Stimulated activated CD4-positive, alpha-beta T cell treated with anti-CD3 and anti-CD28 coated beads, Interleukin-1b, Interleukin-23, amount 100 ng/mL, for 48 hours (primary cell): ENCODE data around the gene METAP1D.
A peak's percentile ranks its signal among the peaks of the same experiment; 100 is the strongest.

Experiments used
- DNase-seq: peaks from one replicate; pipeline ENCODE4 v3.0.0-alpha.2; 2020

METAP1D gene

DNA sequence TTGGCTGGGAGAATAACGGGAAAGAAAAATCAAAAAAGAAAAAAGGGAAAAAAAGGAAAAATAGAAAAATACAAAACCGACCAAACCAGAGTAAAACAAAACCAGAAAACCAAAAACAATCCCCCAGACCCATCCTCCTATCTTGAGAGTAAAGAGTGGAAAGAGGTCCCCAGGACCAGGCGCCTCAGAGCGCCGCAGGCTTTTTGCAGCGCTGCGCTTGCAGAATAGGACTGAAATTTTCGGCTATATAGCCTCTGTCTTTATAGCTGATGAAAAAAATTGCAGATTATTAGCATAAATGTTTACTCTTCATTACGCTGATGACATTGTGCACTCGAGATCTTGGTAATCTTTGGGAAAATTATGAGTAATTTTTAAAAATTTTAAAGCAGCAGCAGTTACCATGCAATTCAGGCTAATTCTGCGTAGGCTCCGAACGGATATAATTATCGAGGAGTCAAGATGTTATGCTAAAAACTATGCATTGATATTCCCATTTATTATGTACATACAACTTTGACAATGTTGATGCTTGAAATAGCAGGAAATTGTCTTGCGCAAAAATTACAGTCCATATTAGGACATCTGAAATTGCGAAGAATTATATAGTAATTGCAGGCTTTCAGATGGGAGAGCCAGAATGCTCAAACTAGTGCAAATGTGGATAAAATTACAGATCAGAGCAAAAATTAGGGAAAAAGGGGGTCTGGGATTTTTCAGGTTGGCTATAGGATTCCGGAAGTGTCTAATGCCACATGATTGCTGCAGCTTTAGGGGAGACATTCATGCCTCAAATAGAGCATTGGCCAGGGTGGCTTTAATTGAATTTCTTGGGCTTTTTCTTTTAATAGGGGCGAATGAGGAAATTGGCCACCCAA lies 93.9 kb downstream of the METAP1D start:
- DNase-seq = no peak

DNA sequence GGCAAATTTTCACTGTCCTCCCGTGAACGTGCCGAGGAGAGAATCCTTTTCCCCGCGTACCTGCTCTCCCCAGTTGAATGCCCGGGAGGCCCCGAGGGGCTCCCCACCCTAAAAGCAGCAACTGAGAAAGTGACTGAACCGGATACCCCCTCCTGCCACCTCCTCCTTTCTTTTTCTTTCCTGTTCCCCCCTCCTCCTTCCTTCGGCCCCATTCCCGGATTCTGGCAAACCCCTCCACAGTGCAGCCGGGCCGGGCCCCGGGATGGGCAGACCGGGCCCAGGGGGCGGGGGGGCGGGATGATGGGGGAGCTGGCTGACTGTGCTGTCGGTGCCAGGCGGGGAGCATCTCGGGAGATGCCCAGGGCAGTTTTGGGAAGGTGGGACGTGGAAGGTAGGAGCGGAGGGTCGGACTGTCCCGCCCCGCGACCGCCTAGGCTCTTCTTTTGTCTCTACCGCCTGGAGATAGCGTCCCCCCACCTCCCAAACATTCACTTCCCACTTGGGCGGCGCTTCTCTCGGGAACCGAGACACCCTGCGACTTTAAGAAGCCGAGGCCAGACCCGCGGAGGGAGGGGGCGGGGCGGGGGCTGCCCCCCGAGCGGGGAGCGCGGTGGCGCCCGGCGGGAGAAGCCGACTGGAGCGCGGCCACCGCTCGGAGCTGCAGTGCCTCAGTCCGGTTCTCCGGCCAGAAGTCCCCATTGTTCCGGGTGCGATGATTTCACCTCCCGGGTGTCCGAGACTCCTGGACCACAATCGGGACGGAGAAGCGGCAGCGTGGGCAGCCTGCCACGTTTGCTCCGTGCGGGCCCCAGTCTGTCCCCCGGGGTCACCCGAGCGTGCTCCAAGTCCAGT lies 94.8 kb downstream of the METAP1D start:
- DNase-seq = no peak

DNA sequence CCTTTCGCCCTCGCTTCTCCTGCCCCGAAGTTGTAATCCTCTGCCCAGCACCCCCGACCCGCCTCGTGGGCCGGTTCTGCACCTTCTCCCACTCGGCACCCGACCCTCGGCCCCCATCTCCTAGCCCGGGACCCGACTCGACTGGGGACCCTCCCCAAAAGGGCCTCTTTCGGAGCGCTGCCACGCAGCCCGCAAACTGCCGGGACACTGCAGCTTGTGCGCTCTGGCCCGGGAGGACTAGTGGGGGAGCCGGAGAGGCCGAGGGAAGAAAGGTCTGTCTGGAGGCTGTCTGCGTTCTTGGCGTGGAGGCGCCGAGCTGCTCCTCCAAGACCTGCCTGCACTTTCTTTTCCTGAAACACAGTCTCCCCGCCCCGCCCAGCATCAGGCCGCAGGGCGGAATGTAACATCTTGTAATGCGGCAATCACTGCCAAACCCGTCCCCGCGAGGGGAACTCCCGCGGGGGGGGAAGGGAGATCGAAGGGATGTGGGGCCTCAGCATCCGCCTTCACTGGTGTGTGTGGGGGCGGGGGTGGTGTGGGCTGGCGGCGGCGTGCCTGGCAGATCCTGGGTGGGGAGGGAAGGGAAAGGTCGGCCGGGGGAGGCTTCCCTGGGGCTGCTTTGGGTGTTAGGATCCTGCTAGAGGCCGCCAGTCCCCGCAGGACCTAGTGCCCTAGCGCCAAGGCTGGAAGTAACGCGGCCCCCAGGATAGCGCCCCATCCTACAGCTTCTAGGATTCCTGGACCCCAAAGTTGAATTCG lies 95.6 kb downstream of the METAP1D start:
- peak; percentile 52 for DNase-seq

DNA sequence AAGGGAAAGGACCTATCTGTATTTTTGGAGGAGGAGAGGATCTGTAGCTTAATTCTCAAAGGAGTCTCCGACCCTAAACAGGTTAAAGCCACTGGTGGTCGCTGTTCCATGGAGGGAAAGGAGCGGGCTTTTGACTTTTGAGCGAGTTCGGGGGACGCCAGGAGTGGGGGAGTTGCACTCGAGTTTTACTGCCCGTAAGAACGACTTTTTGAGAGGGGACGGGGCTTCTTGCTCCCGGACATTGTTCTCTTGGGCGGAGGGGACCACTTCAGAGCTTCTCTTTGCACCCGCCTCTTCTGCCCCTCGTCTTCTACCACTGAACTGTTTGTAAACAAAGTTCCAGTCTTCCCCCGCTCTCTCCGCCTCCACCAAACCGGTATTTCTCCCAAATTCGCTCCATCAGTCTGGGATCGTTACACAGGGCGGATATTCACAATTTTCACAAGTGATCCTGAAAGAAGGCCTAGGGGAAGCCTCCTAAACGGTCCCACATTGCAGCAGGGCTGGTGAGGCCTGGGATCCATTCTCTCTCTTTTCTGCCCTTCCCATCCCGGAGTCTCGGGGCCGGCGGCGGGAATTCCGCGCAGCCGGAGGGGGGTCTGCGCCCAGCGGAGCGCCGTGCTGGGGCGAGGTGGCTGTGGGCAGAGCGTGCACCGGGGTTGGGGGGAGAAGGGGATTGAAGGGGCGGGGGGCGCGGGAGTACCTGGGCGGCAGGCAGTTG lies 96.3 kb downstream of the METAP1D start:
- DNase-seq = no peak

GRCh38 chr2:172096626-172097547 lies 97.1 kb downstream of the METAP1D start:
- no peak for DNase-seq

DNA sequence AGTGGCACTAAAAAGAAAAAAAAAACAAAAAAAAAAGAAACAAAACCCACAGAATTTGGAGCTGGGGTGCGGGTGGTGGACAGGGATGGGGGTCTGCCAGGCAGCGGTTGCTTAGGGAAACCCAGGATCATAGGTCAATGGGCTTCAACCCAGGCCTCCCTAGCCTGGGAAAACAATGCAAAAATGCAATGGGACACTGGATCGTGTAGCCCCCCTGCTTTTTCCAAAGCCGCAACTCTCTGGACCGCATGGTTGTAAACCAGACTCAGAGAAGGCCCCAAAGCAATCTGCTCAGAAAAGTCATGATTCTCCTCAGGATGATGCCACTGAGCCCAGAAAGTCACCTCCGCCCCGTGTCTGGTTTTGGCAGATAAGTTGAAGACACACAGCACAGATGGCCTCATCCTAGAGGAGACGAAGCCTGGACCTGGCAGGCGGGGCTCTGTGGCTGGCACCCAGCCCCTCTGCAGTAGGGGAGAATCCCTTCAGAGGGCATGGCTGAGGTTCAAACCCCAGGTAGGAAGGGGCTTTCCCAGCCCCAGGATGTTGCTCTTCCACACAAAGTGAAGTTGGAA lies 97.9 kb downstream of the METAP1D start:
- no peak for DNase-seq

DNA sequence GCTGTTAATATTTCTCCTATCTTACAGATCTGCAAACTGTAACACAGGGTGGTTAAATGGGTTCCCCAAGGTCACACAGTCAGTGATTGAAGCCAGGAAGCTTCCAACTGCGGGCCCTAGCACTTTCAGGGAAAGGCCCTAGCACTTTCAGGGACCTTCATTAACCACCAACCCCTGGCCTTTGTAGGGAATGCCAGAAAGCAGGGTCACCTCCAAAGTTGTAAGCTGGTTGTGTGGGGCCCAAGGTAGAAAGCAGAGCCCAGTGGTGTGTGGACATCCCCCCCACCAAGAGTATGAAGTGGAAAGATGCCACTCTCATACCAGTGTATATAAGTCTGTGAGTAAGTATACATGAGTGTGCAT lies 98.5 kb downstream of the METAP1D start:
- no peak for DNase-seq

DNA sequence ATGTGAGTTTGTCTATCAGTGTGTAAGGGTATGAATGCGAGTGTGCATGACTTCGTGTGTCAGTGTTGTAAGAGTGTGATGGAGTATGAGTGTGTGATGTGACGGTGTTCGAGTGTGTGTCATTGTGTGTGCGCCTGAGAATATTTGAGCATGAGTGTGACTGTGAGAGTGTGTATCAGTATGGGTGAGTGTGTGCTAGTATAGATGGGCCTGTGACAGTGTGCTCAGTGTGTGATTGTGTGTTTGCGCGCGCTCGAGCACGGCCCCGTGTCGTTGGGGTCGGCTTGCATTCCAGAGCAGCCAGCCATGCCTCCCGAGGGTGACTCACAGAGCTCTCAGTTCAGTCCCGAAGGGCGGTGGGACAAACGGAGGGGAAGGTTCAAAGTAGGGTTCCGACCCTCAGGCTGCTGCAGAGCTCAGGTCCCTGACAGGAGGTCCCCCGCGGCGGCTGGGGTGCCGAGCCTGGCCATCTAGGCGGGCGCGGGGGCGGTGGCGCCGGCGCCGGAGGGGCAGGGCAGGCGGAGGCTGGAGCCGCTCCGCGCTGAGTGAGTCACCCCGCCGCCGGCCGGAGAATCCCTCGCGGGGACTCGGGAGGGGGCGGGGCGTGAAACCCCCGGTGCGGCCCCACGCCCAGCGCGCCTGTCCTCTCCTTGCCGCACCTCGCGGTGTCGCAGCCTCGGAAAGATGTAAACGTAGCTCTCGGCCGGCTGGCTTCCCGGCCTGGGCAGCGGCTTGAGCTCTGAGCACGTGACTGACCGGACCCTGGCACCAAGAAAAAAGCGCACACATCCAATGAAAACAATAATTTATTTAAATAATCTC lies 99.1 kb downstream of the METAP1D start:
- no peak for DNase-seq

GRCh38 chr2:172099472-172100079 lies 99.8 kb downstream of the METAP1D start:
- DNase-seq = no peak

DNA sequence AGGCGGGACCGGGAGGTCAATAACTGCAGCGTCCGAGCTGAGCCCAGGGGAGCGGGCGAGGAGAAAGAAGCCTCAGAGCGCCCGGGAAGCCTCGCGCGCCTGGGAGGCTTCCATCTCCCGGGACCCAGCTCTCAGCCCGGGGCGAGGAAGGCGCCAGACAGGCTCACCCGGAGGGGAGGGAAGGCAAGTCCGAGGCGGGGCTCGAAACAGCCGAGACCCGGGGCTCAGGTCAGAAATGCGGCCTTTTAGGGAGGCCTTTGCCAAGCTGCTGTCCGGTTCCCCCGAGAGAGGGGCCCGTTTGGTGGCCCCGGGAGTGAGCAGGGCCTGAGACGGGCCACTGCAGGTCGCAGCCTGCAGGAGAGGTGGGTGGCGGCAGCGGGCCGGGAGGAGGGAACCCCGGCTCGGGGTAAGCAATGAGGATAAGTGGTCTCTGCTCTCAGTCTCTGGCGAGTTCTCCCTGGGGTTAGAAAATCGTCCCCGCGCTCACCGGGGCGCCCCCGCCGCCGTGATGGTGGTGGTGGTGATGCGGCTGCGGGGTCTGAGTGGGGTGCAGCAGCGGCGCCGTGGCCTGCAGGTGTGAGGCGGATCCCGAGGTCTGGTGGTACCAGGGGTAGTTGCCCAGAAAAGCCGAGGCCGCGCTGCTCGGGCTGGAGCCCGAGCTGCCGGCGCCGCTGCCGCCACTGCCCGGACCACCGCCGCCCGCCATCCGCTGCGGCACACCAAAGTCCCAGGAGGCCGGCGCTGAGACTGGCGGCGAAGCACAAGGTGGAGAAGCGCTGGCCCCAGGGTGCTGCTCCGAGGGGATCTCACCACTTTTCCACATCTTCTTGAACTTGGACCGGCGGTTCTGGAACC lies 100.6 kb downstream of the METAP1D start:
- DNase-seq = no peak

GRCh38 chr2:172100935-172101820 lies 101.4 kb downstream of the METAP1D start:
- DNase-seq = no peak

DNA sequence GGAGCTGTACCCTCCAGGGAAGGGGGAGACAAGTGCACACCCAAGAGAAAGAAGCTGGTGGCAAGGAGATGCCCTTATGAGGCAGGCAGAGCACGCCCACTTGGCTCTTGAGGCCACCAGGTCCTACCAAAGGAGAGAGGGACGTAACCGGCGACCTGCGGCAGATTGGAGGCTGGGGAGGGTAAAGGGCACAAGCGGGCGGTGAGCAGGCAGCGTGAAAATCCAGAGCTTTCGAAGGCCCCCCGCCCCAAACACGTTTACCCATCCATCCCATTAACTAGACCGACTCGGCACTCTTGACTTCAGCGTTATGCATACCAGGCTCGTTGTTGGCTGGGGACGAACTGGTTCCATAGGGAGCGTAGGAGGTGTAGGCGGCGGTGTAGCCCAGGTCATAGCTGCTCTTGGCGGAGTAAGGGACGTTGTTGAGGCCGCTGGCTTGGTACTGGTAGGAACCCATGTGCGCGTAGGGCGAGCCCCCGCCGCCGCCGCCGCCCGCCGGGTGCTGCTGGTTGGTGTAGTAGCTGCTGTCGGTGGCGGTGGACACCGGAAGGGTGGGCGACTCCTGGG lies 102.2 kb downstream of the METAP1D start:
- no peak for DNase-seq

GRCh38 chr2:172102391-172103359 lies 102.9 kb downstream of the METAP1D start, which contains the start of gene DLX2:
DLX2 (minus strand) TSS chr2:172102900; CDS start chr2:172102538, 362 bp downstream.
- peak; percentile 76 for DNase-seq

GRCh38 chr2:172103471-172104272 lies 103.9 kb downstream of the METAP1D start:
- DNase-seq = peak; percentile 63
